NCI-H2171 treated with DMSO at 0.1 percent for 48 hours (cell line): Measurements from ENCODE around the gene HEATR5B.

Experiments used
- DNase-seq: peaks from one replicate; lab custom pipeline; 2025; lab: John Stamatoyannopoulos, UW

The HEATR5B gene

DNA sequence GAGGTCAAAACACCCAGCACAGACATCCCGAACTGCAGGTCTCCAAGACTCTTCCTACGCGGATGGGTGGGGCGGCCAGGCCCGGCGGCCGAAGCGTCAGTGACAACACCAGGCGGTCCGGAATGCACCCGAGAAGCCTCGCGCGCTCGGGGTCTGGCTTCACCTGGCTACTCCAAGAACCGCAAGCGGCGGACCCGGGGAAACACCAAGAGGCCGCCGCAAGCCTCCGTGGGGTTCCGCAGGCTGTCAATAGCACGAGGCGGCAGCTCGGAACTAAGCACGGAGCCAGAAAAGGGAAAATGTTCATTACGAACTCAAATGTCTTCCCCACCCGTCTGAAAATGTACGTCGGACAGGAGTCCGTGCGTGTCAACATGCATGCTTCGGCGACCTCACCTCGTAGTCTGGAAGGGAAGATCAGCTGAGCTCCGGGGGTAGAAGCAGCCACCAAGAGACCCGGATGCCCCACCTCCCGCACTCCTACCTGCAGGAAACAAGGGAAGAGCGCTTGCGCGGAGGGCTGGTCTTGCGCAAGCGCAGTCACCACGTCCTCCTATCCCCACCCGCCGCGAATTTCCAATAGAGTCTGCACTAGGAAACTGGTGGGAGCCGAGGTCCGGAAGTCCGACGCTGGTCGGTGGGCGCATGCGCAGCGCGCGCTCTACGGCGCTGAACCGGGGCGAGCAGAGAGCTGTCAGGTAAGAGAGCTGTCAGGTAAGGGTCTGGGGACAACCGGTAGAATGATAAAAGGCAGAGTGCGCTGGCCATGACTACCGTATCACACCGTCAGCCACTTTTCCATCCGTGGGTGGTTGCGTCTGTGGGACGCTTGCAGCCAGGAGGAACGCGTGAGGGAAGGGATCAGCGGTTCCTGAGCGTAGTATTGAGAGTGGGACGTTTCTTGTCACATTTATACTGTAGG is at the start of gene HEATR5B, which contains the start of gene GPATCH11:
Gene HEATR5B (minus strand): TSS at position 500 of the 922 bp plus-strand sequence. CDS start 958 bp downstream, outside the sequence.
Gene GPATCH11 (plus strand): TSS at position 646 of the 922 bp plus-strand sequence. CDS start 3,864 bp downstream, outside the sequence.
- DNase-seq: peak; percentile 99

DNA sequence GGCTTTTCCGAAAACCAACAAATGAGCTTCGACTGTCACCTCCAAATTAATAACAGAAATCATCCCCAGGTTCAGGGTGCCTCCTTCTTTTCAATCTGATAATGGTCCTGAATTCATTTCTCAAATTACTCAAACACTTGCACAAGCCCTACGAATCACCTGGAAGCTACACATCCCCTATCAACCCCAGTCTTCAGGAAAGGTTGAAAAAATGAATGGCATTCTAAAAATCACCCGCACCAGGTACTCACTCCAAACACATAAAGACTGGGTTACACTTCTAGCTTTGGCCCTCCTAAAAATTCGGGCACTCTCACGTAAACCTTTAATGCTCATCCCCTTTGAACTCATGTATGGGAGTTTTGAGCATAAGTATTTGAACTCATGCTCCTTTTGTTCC is 48.7 kb upstream of the HEATR5B start:
- no peak for DNase-seq

DNA sequence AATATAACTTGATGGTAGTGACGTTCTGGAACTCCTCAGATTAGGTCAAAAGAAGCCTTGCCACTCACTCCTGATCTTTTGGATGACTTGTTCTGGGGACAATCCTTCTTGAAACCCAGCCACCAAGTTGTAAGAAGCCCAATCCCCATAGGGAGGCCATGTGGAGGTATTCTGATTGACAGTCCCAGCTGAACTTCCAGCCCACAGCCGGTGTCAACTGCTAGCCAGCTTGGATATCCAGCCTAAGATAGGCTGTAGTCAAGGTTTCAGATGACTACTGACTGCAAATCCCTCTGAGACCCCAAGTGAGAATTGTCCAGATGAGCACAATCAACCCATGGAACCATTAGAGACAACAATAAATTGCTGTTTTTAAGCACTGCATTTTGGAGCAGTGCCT is 41.2 kb upstream of the HEATR5B start:
- DNase-seq: no peak

DNA sequence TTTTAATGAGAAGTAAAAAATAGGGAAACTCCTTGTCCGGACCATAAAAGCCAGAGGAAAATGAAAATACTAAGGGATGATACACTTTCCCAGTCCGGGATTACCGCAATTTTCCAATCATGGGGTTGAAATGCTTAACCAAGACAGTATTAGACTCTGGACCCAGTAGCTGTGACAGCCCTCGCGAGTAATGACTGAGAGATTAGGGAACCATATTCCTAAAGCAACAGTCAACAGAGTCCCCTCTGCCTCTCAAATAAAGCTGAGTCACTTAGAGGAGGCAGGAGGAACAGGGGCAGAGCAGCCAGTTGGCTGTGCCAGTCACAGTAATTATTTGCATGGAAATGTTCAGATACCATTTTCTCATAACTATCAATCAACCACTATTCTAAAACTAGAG is 35.0 kb upstream of the HEATR5B start:
- no peak for DNase-seq

DNA sequence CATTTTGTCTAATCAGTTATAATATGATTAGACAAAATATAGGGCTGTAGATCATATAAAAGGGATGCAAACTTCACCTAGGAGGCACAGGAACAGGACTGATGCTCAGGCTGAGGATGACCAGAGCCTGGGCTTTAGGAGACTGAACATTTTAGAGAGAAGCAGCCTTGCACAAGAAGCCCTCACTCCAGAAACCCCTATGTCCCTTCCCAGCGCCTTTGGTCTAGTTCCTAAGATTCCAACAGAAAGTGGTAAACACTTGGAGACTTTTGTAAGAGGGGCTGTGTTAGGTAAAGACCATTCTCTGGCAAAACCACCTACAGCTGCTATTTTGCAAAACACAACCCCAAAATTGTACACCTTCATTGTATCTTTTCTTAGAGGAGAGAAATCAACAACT is 33.4 kb upstream of the HEATR5B start:
- DNase-seq: no peak

DNA sequence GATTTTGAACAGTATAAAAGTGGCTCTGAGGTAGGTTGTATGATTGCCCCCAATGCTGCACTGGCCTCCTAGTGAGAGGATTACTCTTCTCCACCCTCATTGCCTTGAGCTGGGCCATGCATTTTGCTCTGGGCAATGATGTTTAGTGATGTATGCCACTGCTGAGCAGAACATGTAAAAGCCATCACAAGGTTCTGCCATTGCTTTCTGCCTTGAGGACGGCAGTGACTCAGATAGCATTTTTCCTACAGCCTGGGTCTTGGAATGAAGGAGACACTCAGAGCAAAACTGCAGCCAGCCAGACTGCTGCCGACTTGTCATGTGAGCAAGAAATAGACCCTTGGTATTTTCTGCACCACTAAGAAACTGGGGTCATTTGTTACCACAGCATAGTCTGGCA is 27.8 kb upstream of the HEATR5B start:
- no peak for DNase-seq

DNA sequence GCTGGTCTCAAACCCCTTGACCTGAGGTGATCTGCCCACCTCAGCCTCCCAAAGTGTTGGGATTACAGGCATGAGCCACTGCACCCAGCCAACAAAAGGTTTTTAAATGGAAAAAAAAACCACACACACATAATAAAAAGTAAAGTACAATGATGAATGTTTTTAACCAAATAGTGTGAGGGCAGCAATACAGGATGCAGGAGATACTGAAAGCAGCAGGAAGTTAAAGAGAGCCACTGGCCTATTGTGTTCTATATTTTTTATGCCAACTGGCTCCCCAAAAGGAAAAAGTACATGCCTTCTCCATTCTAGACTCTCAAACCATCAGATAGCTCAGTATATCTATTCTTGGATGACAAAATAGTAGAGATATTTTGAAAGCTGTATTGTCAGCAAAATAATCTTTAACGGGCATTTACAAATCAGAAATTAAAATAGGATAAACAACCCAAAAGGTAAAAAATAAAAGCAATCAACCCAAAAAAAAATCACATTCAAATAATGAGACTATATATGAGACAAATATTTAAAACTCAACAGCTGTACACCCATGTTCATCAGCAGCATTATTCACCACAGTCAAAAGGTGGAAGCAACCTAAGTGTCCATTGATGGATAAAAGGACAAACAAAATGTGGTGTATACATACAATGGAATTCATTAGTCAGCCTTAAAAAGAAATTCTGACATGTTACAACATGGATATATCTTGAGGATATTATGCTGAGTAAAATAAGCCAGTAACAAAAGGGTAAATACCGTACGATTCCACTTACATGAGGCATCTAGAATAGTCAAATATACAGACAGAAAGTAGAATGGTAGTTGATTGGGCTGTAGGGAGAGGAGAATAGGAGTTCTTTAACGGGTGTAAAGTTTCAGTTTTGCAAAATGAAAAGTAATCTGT is 26.4 kb upstream of the HEATR5B start:
- DNase-seq: no peak

DNA sequence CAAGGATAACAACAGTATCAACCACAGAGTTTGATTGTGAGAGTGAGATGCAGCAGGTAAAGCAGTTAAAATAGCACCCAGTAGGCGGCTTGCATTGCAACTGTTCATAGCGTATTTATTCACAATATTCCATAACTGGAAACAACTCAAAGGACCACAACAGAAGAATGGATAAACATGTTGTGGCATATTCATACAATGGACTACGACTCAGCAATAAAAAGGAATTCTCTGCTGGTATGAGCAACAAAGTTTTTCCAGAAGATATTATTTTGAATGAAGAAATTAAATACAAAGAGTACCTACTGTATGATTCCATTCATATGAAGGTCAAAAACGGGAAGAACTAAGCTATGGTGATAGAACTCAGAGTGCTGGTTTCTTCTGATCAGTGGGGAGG is 25.4 kb upstream of the HEATR5B start:
- DNase-seq: no peak

DNA sequence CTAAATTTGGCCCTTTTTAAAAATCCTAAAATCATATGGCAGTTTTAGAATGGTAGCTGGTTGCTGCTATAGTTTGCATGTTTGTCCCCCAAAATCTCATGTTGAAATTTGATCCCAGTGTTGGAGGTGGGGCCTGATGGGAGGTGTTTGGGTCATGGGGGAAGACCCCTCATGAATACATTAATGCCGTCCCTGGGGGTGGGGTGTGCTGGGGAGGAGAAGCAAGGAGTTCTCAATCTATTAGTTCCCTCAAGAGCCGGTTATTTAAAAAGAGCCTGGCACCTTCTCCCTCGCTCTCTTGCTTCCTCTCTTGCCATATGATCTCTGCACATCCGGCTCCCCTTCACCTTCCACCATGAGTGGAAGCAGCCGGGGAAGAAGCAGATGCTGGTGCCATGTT is 21.0 kb upstream of the HEATR5B start:
- no peak for DNase-seq

DNA sequence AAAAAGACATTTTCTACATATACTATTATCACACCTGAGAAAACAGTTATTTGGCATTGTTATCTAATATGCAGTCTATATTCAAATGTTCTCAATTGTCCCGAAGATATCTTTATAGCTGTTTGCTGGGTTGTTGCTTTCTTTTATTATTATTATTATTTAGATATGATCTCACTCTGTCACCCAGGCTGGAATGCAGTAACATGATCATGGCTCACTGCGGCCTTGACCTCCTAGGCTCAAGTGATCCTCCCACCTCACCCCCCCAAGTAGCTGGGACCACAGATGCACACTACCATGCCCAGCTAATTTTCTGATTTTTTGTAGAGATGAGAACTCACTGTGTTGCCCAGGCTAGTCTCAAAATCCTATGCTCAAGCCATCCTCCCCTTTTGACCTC is 20.0 kb upstream of the HEATR5B start:
- no peak for DNase-seq

DNA sequence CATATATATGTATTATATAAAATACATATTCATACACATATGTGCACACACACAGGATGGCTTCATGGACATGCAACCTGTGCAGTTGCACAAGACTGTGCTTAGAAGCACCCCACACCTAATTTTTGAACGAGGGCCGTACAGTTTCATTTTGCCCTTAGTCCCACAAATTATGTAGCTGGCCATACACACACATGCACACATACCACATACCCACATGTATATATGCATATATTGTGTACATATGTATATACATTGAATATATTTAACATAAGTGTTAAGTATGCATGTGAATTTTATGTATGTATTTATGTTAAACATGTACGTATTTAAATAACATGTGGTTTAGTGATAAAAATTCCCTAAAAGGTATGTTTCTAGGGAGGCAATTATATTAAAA is 18.4 kb upstream of the HEATR5B start:
- DNase-seq: no peak

DNA sequence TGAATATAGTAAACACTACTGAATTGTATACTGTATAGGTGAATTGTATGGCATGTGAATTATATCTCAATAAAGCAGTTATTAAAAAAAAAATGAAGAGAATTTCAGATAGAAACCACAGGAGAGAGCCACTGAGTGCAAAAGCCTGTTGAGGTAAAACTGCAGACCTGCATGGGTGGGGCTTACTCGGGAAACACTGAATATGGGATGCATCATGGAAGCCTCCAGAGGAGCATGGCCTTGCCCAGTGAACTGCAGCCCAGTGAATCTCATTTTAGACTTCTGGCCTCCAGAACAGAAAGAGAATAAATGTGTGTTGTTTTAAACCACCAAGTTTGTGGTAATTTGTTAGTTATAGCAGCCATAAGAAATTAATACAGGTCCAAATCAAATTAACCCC is 15.9 kb upstream of the HEATR5B start:
- no peak for DNase-seq

DNA sequence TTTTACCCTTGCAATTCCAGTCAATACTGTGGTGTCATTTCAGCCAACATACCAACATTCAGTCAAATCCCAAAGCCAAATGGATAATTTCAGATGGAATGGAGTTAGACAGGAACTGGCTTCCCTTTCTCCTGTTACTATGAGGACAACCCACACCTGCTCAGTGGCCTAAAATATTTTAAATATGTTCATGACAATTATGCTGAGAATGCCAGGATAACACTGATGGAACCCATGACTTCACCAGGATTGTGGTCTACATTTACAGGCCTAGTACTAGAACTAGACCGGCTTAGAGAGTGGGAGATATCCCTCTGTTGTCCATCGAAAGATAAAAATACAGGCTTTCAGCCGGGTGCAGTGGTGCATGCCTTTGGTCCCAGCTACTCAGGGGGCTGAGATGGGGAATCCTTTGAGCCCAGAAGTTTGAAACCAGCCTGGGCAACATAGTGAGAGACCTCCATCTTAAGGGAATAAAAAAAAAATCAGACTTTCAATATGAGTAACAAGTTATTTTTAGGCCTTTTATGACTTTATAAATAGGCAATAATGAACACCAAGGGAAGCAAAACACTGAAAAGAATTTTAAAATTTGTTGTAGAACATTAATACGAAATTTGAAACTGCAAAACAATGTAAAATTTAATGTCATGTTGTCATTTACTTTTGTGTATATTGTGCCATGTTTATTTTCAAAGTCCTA is 14.4 kb upstream of the HEATR5B start:
- no peak for DNase-seq

DNA sequence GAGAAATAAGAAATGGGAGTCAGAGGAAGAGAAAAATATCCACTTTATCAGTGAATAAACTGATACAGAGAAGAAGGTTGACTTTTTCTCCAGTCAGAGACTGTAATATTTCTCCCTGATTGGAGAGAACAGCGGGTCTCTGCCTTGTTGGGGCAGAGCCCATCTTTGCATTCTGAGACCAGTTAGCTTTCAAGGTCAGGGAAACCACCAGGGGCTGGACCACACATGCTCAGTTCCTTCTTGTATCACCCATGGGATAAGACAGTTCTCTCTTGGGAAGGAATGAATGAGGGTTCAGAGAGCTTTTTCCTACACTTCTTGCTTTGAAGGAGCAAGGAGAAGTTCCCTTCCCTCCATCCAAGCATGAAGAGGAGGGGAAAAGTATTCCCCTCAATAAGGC is 12.4 kb upstream of the HEATR5B start:
- DNase-seq: no peak

DNA sequence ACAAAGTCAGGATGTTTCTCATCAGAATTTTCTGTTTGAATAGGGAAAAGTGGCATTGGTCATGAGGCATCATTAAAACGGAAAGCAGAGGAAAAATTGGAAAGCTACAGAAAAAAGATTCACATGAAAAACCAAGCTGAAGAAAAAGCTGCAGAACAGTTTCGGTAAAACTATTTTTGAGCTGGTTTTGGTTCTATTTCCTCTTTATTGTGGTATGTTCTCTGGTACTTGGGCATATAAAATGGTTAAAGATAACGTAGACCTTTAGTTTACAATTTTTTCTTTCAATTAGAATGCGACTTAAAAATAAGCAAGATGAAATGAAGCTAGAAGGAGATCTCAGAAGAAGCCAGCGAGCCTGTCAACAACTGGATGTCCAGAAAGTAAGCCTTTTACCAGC is 7.7 kb upstream of the HEATR5B start:
- no peak for DNase-seq

DNA sequence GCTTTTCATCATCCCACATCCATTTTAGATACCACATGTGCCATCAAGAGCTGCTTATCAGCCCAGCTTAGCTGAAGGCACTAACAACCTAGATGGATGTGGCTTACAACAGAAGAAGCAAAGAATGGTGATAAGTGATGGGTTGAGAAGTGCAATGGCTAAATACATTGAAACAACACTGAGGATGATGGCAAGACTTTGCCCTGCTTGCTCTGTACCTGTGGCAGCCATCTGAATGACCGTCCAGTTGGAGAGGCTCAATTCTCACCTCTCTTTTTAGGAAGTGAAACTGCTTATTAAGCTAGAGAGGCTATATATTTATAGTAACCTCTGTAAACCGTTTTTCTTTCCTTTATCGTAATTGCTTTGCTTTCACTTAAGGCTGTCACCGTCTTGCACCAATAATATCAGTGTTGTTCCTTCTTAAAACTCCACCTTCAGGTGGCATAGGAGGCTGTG is 5.9 kb upstream of the HEATR5B start:
- no peak for DNase-seq

DNA sequence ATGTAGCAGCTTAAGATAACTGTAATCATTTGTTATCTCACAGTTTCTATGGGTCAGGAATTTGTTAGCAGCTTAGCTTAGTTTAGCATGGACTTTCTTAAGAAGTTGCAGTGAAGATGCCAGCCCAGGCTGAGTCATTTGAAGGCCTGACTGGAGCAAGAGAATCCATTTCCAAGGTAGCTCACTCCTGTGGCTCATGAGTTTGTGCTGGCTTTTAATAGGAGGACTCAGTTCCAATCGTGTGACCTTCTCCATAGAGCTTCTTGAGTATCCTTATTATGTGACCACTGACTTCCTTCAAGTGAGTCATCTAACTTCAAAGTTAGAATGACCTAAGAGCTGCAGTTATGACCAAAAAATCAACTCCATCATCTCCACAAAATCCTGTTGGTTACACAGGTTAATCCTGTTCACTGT is 1.6 kb upstream of the HEATR5B start:
- no peak for DNase-seq

DNA sequence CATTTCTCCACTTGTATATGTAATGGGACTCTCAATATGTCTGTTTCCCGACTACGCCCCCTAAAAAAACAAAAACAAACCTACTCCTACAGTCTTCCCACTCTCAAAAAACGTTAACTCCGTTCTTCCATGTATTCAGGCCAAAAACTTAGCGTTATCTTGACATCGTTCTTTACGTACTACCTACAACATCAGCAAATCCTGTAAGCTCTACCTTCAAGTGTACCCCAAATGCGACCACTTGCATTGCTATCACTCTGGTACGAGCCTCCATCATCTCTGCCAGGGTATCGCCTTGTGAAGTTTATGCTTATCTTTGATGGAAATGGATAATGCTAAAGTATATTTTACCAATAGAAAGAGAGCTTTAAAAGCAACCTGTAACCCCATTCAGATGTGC is 625 bp upstream of the HEATR5B start:
- DNase-seq: no peak

DNA sequence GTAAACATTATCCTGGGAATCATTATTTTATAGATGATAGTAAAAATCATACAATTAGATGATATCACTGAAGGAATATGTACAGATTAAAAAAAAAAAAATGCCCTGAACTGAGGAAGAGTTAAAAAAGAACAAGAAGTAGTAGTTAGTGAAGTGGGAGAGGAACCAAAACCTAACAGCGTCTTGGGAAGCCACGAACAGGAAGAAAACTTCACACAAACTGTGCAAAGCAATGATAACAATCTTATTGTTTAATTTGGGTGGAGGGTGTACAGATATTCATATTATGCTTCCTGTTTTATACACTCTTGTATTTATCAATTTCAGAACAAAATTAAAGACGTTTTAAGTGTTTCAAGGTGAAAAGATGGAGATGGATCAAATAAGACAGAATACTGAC is 3.5 kb downstream of the HEATR5B start:
- no peak for DNase-seq

DNA sequence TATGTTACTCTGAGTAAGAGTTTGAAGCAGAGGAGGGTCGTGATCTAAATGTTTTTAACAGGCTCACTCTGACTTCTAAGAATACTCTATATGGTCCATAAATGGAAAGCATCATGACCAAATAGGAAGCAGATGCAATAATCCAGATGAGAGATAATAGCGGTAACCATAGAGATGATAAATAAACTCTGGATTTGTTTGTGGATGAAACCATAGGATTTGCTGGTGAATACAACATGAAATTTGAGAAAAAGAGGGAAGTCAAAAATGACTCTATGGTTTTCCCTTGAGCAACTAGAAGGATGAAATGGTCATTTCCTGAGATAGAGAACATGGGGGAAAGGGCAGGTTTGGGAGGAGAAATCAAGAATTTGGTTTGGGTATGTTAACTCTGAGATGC is 3.9 kb downstream of the HEATR5B start:
- DNase-seq: no peak

DNA sequence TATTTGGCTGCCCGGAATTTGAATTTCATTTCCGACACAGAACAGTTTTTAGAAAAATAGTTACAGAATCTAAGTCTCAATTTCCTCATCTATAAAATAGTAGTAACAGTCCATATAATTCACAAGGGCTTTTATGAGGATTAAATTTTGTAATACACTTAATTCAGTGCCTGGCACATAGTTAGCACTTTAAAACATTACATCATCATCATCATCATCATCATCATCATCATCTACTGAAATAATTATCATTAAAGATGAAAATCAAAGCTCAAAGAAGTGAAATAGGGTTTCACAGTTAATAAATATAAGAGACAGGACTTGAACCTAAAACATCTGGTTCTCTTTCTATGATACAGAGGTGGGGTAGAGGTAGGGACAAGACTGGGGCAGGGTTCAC is 13.2 kb downstream of the HEATR5B start:
- no peak for DNase-seq

DNA sequence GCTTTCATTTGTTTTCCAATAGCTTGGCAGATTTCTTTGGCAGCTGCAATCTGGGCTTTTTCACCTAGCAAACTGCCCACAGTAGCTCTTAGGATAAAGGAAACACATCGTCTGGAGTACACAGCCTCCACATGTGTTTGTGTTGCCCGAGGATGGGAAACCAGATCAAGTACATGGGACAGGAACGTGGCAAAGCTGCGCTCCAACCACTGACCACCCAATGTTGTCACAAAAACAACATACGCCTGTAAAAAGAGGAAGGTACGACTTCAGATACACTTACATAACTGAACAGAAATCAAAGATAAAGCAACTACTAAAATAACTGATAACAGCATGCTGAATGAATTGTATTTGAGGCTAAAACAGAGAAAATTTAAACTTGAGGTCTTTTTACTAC is 15.5 kb downstream of the HEATR5B start:
- no peak for DNase-seq
